Measurements from ENCODE around the gene ZBBX. TPM values are rescaled to one million over a fixed set of nuclear protein-coding genes. Genes with fewer than 3 reads are reported as not detected.

ZBBX gene
- total RNA-seq, 2 donors from 2014 or later = 3.5 to 8.2 TPM

- H3K36me3 ChIP-seq (ENCODE audit: control insufficient read depth, insufficient read depth, low read length) = no peaks in the 10 kb centered on the region
- 89 to 93% methylated on average over 1 of the region's 1 CpG for WGBS, 2 experiments (ENCODE audit: insufficient coverage in 1 of 2, insufficient read length in 1 of 2)
- Mint-ChIP-seq H3K27ac (no peak overlapping the region), H3K36me3 (ENCODE audit: low read depth) (no peaks in the 10 kb centered on the region), H3K9me3 (peaks cover 2% of the 10 kb centered on the region), H3K4me3 (no peak overlapping the region), H3K27me3 (ENCODE audit: insufficient read depth) (no peaks in the 10 kb centered on the region), H3K4me1 (no peaks in the 10 kb centered on the region)
- no peaks in the 10 kb centered on the region for H3K9me3 ChIP-seq (ENCODE audit: control insufficient read depth, low read length)
- no peak overlapping the region for H3K9ac ChIP-seq (ENCODE audit: extremely low read depth, low read length, poor library complexity, severe bottlenecking)
- no peaks in the 10 kb centered on the region for H3K27me3 ChIP-seq (ENCODE audit: control insufficient read depth, insufficient read depth, low read length, poor library complexity, severe bottlenecking)
- no peak for DNase-seq
- H3K27ac ChIP-seq (ENCODE audit: low read depth, low read length) = no peak overlapping the region
- no peak for TF ChIP-seq CTCF (conservative IDR thresholded peaks at IDR 0.05)
- no peaks in the 10 kb centered on the region for H3K4me1 ChIP-seq (ENCODE audit: control insufficient read depth, insufficient read depth, low read length)
- H3K4me3 ChIP-seq (ENCODE audit: low read length) = no peak overlapping the region
Observed at GRCh38 chr3:167361306-167361705, 18.8 kb downstream of the ZBBX start.

- no peaks in the 10 kb centered on the region for H3K4me1 Mint-ChIP-seq
- H3K4me3 ChIP-seq (ENCODE audit: low read length) = no peak overlapping the region
- no peak overlapping the region for H3K27ac ChIP-seq (ENCODE audit: low read depth, low read length)
- no peaks in the 10 kb centered on the region for H3K27me3 ChIP-seq (ENCODE audit: control insufficient read depth, insufficient read depth, low read length, poor library complexity, severe bottlenecking)
- H3K36me3 Mint-ChIP-seq (ENCODE audit: low read depth) = no peaks in the 10 kb centered on the region
- H3K27ac Mint-ChIP-seq = no peak overlapping the region
- no peak for DNase-seq
- no peaks in the 10 kb centered on the region for H3K4me1 ChIP-seq (ENCODE audit: control insufficient read depth, insufficient read depth, low read length)
- no peak for TF ChIP-seq CTCF (conservative IDR thresholded peaks at IDR 0.05)
- H3K9ac ChIP-seq (ENCODE audit: extremely low read depth, low read length, poor library complexity, severe bottlenecking) = no peak overlapping the region
- H3K9me3 ChIP-seq (ENCODE audit: control insufficient read depth, low read length) = no peaks in the 10 kb centered on the region
- H3K4me3 Mint-ChIP-seq = no peak overlapping the region
- peaks cover 2% of the 10 kb centered on the region for H3K9me3 Mint-ChIP-seq
- no peaks in the 10 kb centered on the region for H3K27me3 Mint-ChIP-seq (ENCODE audit: insufficient read depth)
- H3K36me3 ChIP-seq (ENCODE audit: control insufficient read depth, insufficient read depth, low read length) = no peaks in the 10 kb centered on the region
Observed at GRCh38 chr3:167355446-167355845, 24.7 kb downstream of the ZBBX start.

GRCh38 chr3:167354751-167355150 lies 25.3 kb downstream of the ZBBX start:
- TF ChIP-seq CTCF (conservative IDR thresholded peaks at IDR 0.05) = no peak
- Histone ChIP-seq H3K27ac (ENCODE audit: low read depth, low read length) (no peak overlapping the region), H3K36me3 (ENCODE audit: control insufficient read depth, insufficient read depth, low read length) (no peaks in the 10 kb centered on the region), H3K4me3 (ENCODE audit: low read length) (no peak overlapping the region), H3K9me3 (ENCODE audit: control insufficient read depth, low read length) (no peaks in the 10 kb centered on the region), H3K27me3 (ENCODE audit: control insufficient read depth, insufficient read depth, low read length, poor library complexity, severe bottlenecking) (no peaks in the 10 kb centered on the region), H3K9ac (ENCODE audit: extremely low read depth, low read length, poor library complexity, severe bottlenecking) (no peak overlapping the region), H3K4me1 (ENCODE audit: control insufficient read depth, insufficient read depth, low read length) (no peaks in the 10 kb centered on the region)
- WGBS, 2 experiments (ENCODE audit: insufficient coverage in 1 of 2, insufficient read length in 1 of 2) = 71% methylated on average over 1 of the region's 1 CpG; no CpG with 5 or more reads in 1 of the 2 experiments
- Mint-ChIP-seq H3K36me3 (ENCODE audit: low read depth) (no peaks in the 10 kb centered on the region), H3K9me3 (peaks cover 2% of the 10 kb centered on the region), H3K27ac (no peak overlapping the region), H3K27me3 (ENCODE audit: insufficient read depth) (no peaks in the 10 kb centered on the region), H3K4me1 (no peaks in the 10 kb centered on the region), H3K4me3 (no peak overlapping the region)
- DNase-seq = no peak

Measured in endodermal cell (in vitro differentiated cells).